DMS53 (cell line): Measurements from ENCODE around the gene ERP44.
A peak's percentile ranks its signal among the peaks of the same experiment; 100 is the strongest.
"Not testable (repeated sequence)": the region's sequence is repeated elsewhere in the genome, so short reads cannot be mapped to it uniquely, and the experiment has no call there.

Experiments used
- DNase-seq: peaks from one replicate; lab custom pipeline; 2025; lab: John Stamatoyannopoulos, UW

Gene ERP44

DNA sequence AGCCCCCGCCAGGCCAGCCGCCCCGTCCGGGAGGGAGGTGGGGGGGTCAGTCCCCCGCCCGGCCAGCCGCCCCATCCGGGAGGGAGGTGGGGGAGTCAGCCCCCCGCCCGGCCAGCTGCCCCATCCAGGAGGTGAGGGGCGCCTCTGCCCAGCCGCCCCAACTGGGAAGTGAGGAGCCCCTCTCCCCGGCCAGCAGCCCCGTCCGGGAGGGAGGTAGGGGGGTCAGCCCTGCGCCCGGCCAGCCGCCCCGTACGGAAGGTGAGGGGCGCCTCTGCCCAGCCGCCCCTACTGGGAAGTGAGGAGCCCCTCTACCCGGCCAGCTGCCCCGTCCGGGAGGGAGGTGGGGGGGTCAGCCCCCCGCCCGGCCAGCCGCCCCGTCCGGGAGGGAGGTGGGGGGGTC lies 30.8 kb downstream of the ERP44 start:
- not testable (repeated sequence) for DNase-seq

DNA sequence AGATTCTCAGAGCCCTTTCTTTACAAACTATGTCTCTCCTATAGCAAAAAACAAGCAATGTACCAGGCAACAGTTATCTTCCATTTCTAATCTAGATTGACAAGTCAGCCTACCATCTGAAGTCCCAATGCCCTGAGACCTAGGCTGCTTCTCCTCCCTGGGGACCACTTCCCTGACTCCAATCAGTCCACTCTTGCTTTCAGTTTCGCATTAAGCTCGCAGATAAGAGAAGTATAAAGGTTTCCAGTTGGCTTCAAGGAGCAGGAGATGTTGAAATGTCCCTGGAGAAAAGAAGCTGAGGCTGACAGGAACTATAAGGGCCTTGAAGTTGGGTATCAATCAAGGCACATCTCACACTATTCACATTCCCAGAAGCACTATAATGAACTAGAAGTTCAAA lies 32.3 kb downstream of the ERP44 start:
- no peak for DNase-seq

DNA sequence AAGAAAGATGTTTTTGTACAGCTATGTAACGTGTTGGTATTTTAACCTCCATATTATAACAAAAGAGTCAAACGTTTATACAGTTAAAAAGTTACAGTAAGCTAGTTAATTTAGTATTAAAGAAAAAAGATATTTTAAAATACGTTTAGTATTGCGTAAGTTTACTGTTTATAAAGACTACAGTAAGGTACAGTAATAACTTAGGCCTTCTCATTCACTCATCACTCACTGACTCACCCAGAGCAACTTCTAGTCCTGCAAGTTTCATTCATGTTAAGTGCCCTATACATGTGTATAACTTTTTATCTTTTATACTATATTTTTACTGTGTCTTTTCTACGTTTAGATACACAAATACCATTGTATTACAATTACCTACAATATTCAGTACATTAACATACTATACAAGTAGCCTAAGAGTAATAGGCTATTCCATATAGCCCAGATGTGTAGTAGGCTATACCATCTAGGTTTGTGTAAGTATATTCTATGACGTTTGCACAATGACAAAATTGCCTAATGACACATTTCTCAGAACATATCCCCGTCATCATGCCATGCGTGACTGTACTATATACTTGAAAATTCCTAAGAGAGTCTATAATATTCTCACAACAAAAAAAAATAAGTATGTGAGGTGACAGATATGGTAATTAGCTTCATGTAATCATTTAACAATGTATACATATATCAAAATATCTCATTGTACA lies 33.8 kb downstream of the ERP44 start:
- DNase-seq: no peak

DNA sequence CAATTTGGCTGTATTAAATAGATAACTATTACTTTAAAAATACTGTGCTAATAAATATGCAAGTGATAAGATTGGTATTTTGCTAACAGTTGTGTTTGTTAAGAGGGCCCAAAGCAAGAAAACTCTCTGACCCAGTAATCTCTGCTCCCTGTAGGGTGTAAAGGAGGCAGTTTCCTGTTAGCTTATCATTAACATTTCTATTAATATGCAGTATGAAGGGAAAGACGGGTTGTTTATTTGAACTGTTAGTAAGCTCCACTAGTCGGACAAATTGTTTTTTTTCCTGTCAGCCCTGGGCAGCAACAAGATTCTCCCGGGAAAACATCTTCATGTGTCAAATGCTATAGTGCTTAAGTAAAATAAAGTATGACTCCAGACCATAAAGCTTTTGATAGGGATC lies 35.6 kb downstream of the ERP44 start:
- no peak for DNase-seq

DNA sequence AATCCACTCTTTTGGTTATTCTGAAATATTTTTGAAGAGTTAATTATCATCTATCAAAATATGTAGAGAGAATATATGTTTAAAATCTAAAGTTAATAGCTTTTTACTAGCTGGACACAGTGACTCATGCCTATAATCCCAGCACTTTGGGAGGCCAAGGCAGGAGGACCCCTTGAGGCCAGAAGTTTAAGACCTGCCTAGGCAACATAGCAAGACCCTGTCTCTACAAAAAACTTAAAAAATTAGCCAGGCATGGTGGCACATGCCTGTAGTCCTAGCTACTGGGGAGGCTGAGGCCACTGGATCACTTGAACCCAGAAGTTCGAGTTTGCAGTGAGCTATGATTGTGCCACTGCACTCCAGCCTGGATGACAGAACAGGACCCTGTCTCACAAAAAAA lies 36.1 kb downstream of the ERP44 start:
- DNase-seq: not testable (repeated sequence)

DNA sequence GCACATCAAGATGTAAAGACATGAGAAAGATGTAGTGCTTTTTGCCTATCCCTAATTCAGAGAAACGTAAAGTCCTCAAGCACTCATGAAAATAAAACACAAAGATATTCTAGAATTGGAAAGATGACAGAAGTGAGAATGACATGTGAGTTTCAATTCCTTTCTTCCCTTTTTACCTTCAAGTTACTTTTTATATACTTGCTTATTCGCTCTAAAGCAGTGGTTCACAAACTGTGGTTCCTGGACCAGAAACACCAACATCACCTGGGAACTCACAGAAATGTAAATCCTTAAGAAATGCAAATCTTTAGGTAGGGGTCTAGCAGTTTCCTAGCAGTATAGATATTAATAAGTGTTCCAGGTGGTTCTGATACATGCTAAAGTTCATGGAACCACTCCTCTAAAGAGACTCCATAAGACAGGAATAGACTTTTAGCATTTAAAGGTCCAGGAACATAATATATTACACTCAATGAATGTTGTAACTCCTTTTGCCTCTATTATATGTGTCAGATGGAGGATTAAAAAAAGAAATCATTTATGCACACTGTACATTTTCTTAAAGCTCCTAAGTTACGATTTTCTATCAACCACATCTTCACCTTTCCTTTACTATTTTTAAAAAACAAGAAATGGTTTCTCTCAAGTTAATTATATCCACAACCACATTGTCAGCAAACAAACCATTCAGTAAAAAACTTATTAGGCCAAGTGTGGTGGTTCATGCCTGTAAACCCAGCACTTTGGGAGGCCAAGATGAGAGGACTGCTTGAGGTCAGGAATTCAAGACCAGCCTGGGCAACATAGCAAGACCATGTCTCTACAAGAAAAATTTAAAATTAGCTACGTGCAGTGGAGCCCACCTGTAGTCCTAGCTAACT lies 39.9 kb downstream of the ERP44 start:
- no peak for DNase-seq

DNA sequence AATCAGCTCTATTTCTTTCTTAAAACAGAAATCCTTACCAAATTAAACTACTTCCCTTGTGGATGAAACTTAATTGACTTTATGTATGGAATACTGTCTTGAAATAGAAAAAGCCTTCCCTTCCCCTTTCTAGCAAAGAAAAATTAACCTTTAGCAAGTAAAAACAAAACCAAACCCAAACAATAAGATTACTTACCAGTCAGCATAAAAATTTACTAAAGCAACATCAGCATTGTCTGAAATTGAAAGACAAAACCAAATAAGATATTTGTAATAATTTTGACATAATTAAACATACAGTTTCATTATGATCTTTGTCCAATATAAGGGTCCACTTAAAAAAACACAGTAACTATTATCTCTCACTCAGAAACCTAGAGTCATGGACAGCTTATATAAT lies 41.2 kb downstream of the ERP44 start:
- DNase-seq: no peak

DNA sequence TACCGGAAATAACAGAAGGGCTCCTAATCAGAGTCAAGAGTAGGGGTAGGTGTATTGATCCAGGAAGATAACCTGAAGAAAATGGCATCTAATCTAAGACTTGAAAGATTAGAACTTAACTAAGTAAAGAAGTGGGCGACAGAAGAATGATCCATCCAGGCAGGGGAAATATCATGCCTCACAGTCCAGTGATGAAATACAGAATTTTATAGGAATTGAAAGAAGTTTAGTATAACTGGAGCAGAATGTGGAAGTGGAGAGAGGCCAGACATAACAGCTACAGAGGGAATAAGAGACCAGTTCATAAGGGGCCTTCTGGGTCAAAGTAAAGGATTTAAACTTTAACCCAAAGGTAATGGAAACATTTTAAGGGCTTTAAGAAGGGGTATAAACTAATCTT lies 42.2 kb downstream of the ERP44 start:
- no peak for DNase-seq

DNA sequence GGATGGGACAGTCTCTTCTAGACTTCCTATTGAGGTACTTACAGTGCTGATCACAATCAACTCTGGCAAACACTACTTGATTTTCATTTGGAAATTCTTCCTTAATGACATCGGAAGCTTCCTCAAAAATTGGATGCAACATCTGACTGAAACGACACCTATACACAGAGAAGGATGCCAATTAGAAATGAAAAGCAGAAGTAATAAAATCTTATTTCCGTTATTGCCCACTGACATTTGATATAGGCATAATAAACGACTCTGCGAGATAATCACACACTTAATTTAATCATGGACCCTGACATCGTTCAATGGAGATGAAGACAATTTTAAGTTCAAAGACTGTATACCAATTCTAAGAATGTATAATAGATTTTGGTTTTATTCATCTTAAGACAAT lies 46.4 kb downstream of the ERP44 start:
- no peak for DNase-seq

DNA sequence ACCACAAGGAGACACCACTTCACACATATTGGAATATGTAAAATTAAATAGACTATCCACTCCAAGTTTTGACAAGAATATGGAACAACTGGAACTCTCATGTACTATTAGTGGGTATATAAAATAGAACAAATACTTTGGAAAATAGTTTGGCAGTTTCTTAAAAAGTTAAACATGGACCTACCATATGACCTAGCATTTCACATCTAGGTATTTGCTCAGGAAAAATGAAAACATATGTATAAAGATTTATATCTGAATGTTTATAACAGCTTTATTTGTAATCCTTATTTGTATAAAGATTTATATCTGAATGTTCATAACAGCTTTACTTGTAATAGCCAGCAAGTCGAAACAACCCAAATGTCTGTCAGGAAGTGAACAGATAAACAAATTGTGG lies 49.2 kb downstream of the ERP44 start:
- DNase-seq: no peak

DNA sequence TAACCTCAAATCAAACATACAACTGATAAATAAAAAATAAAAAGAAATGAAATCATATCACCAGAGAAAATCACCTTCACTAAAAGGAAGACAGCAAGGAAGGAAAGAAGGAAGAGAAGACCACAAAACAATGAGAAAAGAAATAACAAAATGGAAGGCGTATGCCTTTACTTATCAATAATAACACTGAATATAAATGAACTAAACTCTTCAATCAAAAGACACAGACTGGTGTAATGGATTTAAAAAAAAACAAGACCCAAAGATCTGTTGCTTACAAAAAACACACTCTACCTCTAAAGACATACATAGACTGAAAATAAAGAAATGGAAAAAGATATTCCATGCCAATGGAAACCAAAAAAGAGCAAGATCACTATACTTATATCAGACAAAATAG lies 60.3 kb downstream of the ERP44 start:
- DNase-seq: no peak

DNA sequence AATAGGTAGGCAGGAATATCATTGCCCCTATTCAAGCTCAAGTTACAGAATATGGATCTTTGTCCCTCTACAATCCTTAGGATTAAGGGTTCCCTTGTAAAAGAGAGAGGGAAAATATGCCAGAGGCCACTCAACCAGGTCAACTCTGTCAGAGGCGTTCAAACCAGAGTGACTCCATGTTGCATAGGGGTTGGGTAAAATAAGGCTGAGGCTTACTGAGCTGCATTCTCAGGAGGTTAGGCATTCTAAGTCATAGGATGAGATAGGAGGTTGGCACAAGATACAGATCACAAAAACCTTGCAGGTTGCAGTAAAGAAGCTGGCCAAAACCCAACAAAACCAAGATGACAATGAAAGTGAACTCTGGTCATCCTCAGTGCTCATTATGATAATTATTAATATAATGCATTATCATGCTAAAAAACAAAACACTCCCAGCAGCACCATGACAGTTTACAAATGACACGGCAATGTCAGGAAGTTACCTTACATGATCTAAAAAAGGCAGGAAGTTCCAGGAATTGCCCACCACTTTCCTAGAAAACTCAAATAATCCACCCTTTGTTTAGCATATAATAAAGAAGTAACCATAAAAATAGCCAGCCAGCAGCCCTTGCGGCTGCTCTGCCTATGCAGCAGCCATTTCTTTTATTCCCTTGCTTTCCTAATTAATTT lies 64.8 kb downstream of the ERP44 start:
- no peak for DNase-seq

DNA sequence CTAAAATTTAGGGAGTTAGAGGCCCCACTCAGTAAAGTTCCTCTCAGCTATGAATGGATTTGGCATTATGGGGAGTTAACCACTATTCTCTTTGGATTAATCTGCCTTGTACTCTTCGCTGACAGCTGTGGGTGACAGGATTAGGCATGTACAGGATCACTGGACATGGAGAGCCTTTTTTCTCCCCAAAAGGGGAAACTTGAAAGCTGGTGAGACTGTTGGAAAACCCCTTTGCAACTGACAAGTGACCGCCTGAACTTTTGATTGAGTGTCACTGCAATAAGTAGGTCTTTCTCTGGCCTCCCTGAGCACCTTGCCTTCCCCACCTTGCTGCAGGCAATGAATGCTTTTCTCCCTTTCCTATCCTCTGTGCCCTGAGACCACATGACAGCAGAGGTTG lies 68.3 kb downstream of the ERP44 start:
- no peak for DNase-seq

DNA sequence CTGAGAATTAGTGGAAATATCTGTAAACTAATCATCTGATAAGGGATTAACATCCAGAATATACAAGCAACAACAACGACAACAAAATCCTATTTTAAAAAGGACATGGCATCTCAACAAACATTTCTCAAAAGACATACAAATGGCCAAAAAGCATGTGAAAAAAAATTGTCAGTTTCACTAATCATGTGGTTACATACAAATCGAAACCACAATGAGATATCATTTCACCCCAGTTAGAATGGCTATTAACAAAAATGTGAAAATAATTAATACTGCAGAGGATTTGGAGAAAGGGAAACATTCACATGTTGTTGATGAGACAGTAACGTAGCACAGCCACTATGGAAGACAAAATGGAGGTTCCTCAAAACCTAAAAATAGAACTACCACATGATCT lies 69.5 kb downstream of the ERP44 start:
- no peak for DNase-seq

DNA sequence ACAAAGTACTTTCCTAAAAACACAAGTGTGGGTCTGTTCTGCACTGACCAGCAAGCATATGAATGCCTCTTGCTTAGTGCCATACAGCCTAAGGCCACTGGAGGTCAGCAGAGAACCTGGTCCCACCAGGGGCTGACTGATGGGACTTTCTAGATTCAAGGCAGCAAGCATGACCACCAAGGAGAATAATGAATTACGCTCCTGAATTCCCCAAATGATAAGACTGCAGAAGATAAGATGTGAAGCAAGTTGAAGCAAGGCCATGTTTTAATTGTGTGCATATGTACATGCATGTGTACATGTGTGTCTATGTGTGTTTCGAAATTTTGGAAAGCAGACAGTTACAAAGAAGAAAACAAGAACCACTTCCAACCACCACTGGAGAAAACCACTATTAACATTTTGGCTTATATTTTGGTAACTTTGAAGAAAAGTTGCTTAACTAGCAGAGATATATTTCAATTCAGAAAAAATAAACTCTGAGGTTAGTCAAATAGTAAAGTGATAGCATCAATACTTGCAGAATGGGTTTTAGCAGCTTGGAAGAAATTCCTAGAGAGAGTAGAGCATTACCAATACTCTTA lies 70.5 kb downstream of the ERP44 start:
- peak; percentile 74 for DNase-seq

DNA sequence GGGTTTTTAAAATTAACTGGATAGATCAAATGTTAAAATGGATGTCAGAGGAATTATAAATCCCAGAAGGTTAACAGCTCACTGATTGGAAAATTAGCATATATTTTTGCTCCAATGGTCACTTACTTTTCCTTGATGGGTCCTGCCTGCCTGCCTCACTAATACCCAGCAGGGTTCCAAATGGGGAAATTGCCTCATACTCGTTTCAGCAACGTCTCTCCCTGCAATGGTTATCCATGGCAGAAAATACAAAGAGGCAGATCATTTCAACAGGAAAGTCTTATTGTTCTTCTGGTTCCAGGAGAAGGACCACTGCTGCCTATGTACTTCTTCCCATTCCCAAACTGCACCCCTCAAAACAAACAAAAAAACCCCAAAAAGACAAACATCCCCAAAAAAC lies 71.3 kb downstream of the ERP44 start:
- no peak for DNase-seq

DNA sequence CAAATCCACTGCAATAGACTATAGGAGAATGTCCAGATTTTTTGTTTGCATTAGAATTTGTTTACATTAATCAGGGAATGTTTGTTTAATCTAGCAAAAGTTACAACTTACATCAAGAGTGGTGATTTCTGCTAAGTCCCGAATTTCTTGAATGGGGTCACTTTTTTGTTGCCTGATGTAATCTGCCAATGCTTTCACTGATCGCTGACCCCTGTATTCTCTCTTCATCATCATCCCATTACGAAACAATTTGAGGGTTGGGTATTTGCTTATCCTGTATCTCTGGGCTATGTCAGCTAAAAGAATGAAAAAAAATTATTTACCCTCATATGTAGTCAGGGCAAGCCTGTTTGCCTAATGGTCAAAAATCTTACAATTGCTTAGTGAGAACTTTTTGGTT lies 76.9 kb downstream of the ERP44 start:
- no peak for DNase-seq

DNA sequence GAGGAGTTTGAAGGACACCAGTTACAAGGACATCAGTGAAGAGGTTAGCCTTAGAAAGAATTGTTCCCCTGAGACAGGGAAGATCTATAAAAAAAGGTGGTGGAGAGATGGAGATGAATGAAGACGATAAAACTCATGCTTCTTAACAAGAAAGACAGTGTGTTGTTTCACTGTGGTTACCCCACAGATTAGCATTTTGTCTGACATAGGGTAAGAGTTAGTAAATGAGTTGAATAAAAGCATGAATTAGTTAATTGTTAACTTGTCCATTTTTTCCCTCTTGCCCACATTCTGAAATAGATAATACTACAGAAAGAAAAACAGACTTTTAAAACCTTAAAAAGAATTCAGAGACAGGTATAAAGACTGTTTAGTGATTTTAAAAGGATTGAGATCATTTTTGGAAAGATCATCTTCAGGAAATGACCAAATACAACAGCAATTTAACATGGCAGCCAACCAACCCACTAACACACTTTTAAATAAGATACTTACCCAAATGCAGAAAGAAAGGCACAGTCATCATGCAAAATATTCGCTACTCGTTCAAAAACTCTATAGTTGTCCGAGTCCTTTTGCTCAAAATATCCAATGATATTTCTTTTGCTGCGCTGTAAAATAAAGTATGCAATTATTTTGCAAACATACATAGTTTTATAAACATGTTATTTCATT lies 78.5 kb downstream of the ERP44 start:
- DNase-seq: no peak

DNA sequence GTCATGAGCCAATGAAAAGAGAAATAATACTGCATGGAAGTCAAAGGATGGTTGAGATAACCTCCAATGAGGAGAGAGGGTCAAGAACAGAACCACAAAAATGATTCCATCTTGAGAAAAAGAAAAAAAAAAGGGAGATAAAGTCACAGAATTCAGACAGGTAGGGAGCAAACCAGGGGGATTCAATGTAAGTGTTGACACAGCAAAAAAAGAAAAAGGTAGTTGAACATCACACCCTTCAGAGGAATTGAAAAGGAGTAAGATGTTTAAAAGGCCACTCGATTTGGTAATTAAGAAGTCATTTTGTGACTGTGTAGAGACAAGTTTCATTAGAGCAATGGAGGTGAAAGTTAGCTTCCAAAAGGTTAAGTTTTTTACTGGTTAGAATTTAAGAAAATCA lies 79.3 kb downstream of the ERP44 start:
- no peak for DNase-seq

DNA sequence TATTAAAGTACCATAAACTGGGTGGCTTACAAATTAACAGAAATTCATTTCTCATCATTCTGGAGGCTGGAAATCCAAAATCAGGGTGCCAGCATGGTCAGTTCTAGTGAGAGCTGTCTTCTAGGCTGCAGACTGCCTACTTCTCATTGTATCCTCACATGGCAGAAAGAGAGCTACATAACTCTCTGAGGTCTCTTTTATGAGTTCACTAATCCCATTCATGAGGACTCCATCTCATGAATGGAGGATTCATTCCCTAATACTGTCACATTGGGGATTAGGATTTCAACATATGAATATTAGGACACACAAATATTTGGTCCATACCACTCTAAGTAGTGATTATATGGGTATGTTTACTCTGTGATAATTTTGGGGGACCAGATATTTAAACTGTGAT lies 84.0 kb downstream of the ERP44 start:
- DNase-seq: no peak

DNA sequence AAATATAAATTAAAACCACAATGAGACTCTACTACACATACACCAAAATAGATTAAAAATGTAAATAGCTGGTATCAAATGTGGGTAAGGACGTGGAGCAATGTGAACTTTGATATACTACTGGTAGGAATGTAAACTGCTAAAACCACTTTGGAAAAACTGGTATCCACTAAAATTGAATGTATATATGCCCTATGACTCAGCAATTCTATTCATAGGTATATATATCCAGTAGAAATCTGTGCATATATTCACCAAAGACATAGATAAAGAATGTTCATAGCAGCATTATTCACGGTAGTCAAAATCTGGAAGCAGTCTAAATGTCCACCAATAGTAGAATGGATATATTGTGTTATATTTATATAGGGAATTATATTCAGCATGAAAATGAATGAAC lies 85.2 kb downstream of the ERP44 start:
- DNase-seq: no peak

DNA sequence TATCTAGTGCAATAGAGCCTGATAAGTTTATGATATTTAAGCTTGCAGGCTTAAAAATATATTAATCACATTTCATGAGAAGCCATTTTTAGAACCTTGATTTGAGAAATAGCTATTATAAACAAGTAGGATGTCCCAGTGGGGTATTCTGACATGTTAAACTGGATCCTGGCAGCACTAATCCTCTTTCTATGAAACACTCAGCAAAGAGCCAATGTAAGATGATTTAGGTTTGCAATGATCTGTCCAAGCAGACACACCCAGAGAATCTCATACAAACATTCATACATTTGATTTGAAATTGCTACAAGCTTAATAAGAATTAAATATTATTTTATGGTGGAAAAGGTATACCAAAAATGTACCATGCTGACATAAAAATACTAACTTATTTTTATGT lies 86.5 kb downstream of the ERP44 start:
- no peak for DNase-seq
